Subcutaneous adipose tissue (tissue), 4 donors: Measurements from ENCODE around the gene NT5DC1. TPM values are rescaled to one million over a fixed set of nuclear protein-coding genes. Genes with fewer than 3 reads are reported as not detected.

ENCODE experiments used
- CTCF ChIP-seq: fragments of 450-650 bp; IDR thresholded peaks from one replicate; pipeline ENCODE4 v1.5.1; 2016; ENCODE audit warnings: low read depth, mild to moderate bottlenecking, control low read depth, antibody characterized with exemption, moderate library complexity
- total RNA-seq, 4 donors: library from RNA; depleted of rRNA; stranded (reverse); fragments of >200 nt; gene quantifications; one replicate each; pipeline ENCODE4 v1.1.0, GENCODE V29; 2016

Gene NT5DC1
- total RNA-seq, 4 donors from 2014 or later, result 7.7 to 19.2 (median 11.0) TPM

DNA sequence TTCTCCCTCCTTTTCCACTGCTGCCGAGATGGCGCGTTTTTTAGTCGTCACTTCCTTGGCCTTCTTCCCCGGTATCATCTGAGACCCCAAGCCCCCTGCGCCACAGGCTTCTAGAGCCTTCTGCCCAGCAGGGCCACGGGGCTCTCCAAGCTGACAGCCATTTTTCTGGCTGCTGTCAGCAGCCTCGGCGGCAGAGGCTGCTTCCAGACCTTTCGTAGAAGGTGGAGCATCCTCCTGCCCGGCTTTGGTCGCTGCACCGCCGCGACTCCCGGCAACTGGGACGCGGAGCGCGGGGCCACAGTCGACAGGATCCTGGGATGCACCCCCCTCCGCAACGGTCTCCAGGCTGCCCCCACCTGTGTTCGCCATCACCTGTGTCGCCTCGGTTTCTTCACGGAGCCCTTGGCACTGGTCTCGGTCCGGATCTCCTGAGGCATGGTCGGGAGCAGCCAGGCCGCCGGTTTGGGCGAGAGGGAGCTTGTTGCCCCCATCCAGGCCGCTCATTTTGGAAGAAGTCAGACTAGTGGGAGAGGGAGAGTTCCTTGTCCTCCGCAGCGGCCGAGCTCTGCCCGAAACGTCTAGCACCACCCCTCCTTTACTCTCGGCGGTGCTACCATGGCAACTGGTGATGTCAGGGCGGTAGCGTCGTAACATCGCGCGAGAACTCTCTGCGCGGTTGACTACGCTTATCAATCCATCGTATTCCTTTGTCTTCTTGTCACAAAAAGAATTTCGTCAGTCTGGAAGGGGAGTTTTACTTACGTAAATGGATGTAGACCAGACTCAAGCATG lies 153.0 kb downstream of the NT5DC1 start, which contains the start of gene TSPYL4:
Gene TSPYL4, minus strand, starts transcription at position 571 of the 792 bp plus-strand sequence. Its CDS starts 67 bp downstream, at position 504.
- TF ChIP-seq CTCF, result no peak

GRCh38 chr6:116254297-116255056 lies 153.8 kb downstream of the NT5DC1 start:
- no peak for TF ChIP-seq CTCF

GRCh38 chr6:116255246-116255800 lies 154.7 kb downstream of the NT5DC1 start:
- no peak for TF ChIP-seq CTCF

- no peak for TF ChIP-seq CTCF
Observed at GRCh38 chr6:116256694-116257093, 156.0 kb downstream of the NT5DC1 start.

- no peak for TF ChIP-seq CTCF
Observed at GRCh38 chr6:116258520-116258919, 157.9 kb downstream of the NT5DC1 start.

DNA sequence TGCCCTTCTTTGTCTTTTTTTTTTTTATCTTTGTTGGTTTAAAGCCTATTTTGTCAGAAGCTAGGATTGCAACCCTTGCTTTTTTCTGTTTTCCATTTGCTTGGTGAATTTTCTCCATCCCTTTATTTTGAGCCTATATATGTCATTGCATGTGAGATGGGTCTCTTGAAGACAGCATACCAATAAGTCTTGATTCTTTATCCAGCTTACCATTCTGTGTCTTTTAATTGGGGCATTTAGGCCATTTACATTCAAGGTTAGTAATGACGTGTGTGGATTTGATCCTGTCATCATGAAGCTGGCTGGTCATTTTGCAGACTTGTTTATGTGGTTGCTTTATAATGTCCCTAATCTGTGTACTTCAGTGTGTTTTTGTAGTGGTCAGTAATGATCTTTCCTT lies 162.7 kb downstream of the NT5DC1 start:
- no peak for TF ChIP-seq CTCF
